GM23248 (cell line): ENCODE data around the gene NDUFB6.

Source experiments
- EZH2 ChIP-seq: fragments of 200-600 bp; sonication (generic); IDR thresholded peaks from 2 replicates; pipeline ENCODE4 v1.6.1; 2018; ENCODE audit warnings: antibody characterized with exemption, mild to moderate bottlenecking; ENCODE audit not compliant: insufficient read depth, poor library complexity, severe bottlenecking
- EZH2phosphoT487 ChIP-seq: fragments of 200-600 bp; sonication (generic); IDR thresholded peaks from 2 replicates; pipeline ENCODE4 v1.6.1; 2018; ENCODE audit warnings: antibody characterized with exemption, moderate library complexity, mild to moderate bottlenecking, low read depth; ENCODE audit not compliant: insufficient read depth

- TF ChIP-seq EZH2 (no peak), EZH2phosphoT487 (no peak)
Measured at GRCh38 chr9:32545884-32546283, 27.1 kb downstream of the NDUFB6 start.
